ENCODE results near the gene POMT1.

POMT1 gene

GRCh38 chr9:131562032-131562959, 59.6 kb downstream of the POMT1 start:
- TF ChIP-seq, protein P1, sequence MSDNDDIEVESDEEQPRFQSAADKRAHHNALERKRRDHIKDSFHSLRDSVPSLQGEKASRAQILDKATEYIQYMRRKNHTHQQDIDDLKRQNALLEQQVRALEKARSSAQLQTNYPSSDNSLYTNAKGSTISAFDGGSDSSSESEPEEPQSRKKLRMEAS (IDR thresholded peaks at IDR 0.05), result no peak
- TF ChIP-seq TAF1 (IDR thresholded peaks at IDR 0.05; ENCODE audit: low read depth) (no peak), CEBPB (IDR thresholded peaks at IDR 0.05) (peak; percentile 55), NFIC (IDR thresholded peaks at IDR 0.05) (0 out of 2 replicates have a peak, but pooled peaks have one; percentile 26), REST (IDR thresholded peaks at IDR 0.05; ENCODE audit: low read depth) (no peak), FOXM1 (IDR thresholded peaks at IDR 0.05; ENCODE audit: borderline replicate concordance, low read depth) (no peak), TEAD4 (IDR thresholded peaks at IDR 0.05) (peak; percentile 43), RAD21 (IDR thresholded peaks at IDR 0.05; ENCODE audit: low read depth) (peak; percentile 1; the same call in 1 of the 2 replicates), ZBTB7A (IDR thresholded peaks at IDR 0.05; ENCODE audit: low read depth) (0 out of 2 replicates have a peak, but pooled peaks have one; percentile 48)

GRCh38 chr9:131565369-131565768, 62.7 kb downstream of the POMT1 start:
- TF ChIP-seq, protein P1 (IDR thresholded peaks at IDR 0.05), result no peak
- no peak for TF ChIP-seq FOXM1 (IDR thresholded peaks at IDR 0.05; ENCODE audit: borderline replicate concordance, low read depth)
- TF ChIP-seq NFIC (IDR thresholded peaks at IDR 0.05), result no peak
- TF ChIP-seq EGR1 (IDR thresholded peaks at IDR 0.05), result no peak
- TF ChIP-seq CREB1 (IDR thresholded peaks at IDR 0.05; ENCODE audit: low read depth), result no peak

GRCh38 chr9:131566158-131566557, 63.4 kb downstream of the POMT1 start:
- no peak for TF ChIP-seq YY1 (IDR thresholded peaks at IDR 0.05; ENCODE audit: low read depth)
- TF ChIP-seq EP300 (IDR thresholded peaks at IDR 0.05; ENCODE audit: borderline replicate concordance), result no peak
- no peak for TF ChIP-seq ZBTB7A (IDR thresholded peaks at IDR 0.05; ENCODE audit: low read depth)
- TF ChIP-seq CREB1 (IDR thresholded peaks at IDR 0.05; ENCODE audit: low read depth), result no peak
- TF ChIP-seq FOXM1 (IDR thresholded peaks at IDR 0.05; ENCODE audit: borderline replicate concordance, low read depth), result no peak
- no peak for TF ChIP-seq NFIC (IDR thresholded peaks at IDR 0.05)
- TF ChIP-seq TEAD4 (IDR thresholded peaks at IDR 0.05), result no peak
- TF ChIP-seq, protein P1 (IDR thresholded peaks at IDR 0.05), result no peak
- TF ChIP-seq, protein P2, sequence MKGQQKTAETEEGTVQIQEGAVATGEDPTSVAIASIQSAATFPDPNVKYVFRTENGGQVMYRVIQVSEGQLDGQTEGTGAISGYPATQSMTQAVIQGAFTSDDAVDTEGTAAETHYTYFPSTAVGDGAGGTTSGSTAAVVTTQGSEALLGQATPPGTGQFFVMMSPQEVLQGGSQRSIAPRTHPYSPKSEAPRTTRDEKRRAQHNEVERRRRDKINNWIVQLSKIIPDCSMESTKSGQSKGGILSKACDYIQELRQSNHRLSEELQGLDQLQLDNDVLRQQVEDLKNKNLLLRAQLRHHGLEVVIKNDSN (IDR thresholded peaks at IDR 0.05), result no peak

- TF ChIP-seq REST (IDR thresholded peaks at IDR 0.05; ENCODE audit: low read depth) (no peak), ZBTB7A (IDR thresholded peaks at IDR 0.05; ENCODE audit: low read depth) (no peak), TCF12 (IDR thresholded peaks at IDR 0.05; ENCODE audit: low read depth) (no peak), CEBPB (IDR thresholded peaks at IDR 0.05) (no peak), TAF1 (IDR thresholded peaks at IDR 0.05; ENCODE audit: low read depth) (no peak), CREB1 (IDR thresholded peaks at IDR 0.05; ENCODE audit: low read depth) (no peak), TEAD4 (IDR thresholded peaks at IDR 0.05) (no peak), NFIC (IDR thresholded peaks at IDR 0.05) (no peak), RAD21 (IDR thresholded peaks at IDR 0.05; ENCODE audit: low read depth) (no peak), YY1 (IDR thresholded peaks at IDR 0.05; ENCODE audit: low read depth) (no peak), FOXM1 (IDR thresholded peaks at IDR 0.05; ENCODE audit: borderline replicate concordance, low read depth) (no peak), EP300 (IDR thresholded peaks at IDR 0.05; ENCODE audit: borderline replicate concordance) (no peak), EGR1 (IDR thresholded peaks at IDR 0.05) (no peak)
- TF ChIP-seq, protein P1 (IDR thresholded peaks at IDR 0.05), result no peak
- TF ChIP-seq, protein P2 (IDR thresholded peaks at IDR 0.05), result no peak
Observed at GRCh38 chr9:131567910-131568309, 65.2 kb downstream of the POMT1 start.

All from Ishikawa (cell line).